Stimulated activated CD4-positive, alpha-beta T cell treated with anti-CD3 and anti-CD28 coated beads, Interleukin-4, amount 100 ng/mL, for 24 hours (primary cell): Measurements from ENCODE around the gene BGN.

Experiments
- DNase-seq: peaks from one replicate; pipeline ENCODE4 v3.0.0-alpha.2; 2020

The BGN gene

DNA sequence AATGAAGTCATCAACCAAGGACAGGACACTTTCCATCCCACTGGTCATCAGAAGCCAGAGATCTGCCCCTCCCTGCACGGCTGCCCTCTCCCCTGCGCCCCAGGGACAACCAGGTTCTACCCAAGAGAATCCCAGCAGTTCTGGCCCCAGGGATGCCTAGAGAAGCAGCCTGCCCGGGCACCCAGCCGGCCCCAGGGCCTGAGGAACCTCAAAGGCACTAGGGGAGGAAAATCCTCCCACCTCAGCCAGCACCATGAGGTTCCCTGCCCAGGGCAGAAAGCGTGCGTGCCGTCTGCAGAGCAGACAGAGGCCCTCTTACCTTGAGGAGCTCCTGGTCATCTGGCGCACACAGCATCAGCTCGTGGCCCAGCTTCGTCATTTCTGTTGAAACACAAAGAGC is 32.5 kb upstream of the BGN start:
- DNase-seq, result no peak

GRCh38 chrX:153463031-153463430 is 31.7 kb upstream of the BGN start:
- DNase-seq, result no peak

GRCh38 chrX:153463556-153463955 is 31.2 kb upstream of the BGN start:
- DNase-seq, result no peak

GRCh38 chrX:153464116-153464515 is 30.7 kb upstream of the BGN start:
- DNase-seq, result no peak

GRCh38 chrX:153465691-153466380 is 28.9 kb upstream of the BGN start:
- DNase-seq, result no peak

DNA sequence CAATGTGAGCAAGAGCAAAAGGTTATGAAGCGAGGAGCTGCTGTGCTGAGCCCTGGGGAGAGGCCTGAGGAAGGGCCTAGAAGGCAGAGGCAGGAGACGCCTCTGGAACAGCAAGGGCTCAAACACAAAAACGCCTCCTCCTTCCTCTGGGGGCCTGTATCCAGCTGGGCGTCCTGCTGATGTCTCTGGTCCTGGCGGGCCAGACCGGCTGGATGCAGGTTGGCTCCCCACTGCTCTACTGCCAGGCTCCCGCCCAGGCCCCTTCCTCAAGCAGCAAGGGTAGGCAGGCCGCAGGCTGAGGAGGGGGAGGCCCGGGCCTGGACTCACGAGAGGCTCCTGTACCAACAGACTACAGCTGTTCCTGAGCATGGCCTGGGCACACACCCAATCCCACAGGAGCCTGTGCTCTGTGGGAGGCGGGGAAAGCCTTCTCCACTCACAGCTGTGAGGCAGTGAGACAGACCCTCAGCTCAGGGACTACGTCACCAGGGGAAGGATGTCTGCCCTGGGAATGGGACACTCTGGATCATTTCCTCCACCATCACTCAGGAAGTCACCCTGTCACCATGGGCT is 26.7 kb upstream of the BGN start:
- DNase-seq, result no peak

DNA sequence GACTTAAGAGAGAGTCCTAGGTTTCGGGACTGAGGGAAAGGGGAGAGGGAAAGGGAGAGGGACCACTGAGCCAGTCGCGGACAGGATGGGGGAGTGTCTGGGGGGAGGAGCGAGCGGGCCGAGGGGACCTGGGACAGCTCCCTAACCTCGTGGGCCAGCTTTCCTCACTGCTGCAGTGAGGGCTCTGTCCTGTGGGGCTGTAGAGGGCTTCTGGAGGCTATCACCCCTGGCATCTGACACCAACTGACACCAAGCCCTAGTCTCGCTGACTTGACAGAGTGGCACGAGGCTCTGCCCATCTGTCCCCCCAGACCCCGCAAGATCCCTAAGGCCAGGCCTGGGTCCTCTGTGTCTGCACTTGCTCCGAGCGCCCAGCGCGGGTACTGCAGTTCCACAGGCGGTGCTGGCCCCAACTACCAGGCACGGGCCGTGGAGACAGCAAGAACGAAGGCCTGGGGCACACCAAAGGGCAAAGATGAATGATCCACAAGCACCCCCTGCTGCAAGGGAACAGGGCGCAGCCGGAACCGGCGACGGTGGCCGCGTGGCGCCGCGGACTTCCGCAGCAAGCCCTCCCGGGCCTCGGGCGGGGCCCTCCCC is 24.9 kb upstream of the BGN start:
- peak; percentile 38 for DNase-seq

DNA sequence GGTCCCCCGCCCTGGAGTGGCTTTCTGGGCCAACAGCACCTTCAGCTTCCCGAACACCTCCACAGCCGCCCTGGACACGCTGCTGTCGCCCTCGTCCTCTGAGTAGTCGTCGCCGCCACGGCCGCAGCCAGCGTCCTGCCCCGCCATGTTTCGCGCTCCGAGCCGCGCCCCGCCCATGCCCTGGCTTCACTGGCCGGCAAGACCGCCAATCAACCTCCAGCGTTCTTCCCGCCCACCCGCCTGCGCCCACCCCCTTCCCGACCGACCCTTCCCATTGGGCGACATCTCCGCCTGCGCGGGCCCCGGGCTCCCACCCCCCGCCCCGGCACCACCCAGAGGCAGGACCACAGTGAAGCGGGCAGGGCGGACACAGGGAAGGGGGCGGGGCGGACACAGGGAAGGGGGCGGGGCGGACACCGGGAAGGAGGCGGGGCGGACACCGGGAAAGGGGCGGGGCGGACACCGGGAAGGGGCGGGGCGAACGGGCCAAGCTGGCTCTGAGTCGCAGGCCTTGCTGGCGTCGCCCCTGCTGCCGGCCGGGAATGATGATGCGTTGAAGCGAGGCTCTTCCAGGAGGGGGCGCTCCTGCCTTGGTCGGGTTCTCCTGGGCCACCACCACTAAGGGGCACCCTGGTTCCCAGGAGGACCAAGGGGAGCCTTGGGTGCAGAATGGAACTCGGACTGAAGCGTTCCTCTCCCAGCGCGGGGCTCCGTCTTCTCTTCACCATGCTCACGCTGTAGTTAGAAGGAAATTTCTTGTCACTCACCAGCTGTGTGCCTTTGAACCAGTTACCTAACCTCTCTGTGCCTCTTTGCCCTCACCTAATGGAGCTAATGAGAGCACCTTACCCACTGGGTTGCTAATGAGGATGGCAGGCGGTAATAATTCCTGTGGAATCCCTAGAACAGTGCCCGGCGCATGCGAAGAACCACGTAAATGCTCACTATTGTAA is 24.1 kb upstream of the BGN start, which contains the start of gene HAUS7:
HAUS7 (minus strand) TSS at position 166 of the 953 bp plus-strand sequence; CDS start at position 147, 19 bp downstream.
- DNase-seq, result peak; percentile 87

DNA sequence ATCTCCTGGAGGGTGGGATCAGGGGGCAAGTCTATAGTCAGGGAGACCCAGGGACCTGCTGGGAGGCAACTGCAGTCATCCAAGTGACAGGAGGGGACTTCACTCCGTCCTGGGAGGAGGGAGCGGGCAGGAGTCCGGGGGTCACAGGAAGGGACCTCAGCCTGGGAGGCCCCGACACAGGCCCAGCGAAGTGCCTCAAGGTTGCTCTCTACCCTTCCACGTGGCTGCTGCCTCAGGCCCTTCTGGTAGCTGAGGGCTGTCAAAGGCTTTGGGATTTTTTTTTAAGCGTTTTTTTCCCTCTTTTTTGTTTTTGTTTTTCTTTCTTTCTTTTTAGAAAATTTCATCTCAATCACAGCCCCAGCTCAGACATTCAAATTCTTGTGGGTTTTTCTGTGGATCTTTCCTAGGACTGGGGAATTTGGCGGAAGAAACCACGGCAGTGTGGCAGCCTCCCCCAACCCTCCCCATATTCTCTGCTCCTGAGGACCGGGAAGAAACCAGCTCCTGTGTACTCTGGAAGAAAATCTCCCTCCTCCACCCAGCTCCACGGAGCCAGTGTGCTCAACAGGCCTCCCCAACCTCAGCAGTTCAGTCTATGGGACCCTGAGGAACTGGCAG is 23.0 kb upstream of the BGN start:
- DNase-seq, result no peak

DNA sequence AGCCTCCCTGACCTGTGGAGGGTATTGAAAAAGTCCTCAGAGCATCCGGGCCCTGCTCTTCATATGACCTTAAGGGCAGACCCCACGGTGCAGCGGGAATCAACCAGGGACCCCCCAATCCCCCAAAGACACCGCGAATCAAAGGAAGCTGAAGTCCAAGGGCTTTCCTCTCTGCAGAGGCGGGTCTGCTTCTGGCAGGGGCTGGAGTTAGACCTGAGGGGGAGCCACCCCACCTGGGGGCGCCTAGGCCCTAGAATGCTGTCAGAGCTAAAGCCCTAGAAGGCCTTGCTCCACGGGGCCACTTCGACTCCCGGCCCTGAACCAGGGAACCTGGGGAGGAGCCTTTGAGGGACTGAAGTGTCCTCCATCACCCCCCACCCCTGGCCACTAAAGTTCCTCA is 21.7 kb upstream of the BGN start:
- no peak for DNase-seq

DNA sequence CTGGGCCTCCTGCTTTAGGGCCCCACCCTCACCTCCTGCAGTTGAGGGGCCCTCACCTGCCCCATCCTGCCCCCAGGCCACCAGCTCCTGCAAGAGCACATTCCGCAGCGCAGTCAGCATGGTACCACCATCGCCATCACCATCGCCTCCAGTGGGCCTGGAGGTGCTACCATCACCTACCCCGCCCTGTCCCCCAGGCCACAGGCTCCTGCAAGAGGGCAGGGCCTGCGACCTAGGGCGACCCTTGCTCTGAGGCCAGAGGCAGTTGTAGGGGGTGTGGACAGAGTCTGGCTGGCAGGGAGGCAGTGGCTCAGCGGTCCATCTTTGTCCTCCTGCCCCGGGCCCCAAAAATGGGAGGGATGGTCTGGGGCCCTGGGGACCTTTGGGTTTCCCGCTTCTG is 20.5 kb upstream of the BGN start:
- DNase-seq, result no peak

DNA sequence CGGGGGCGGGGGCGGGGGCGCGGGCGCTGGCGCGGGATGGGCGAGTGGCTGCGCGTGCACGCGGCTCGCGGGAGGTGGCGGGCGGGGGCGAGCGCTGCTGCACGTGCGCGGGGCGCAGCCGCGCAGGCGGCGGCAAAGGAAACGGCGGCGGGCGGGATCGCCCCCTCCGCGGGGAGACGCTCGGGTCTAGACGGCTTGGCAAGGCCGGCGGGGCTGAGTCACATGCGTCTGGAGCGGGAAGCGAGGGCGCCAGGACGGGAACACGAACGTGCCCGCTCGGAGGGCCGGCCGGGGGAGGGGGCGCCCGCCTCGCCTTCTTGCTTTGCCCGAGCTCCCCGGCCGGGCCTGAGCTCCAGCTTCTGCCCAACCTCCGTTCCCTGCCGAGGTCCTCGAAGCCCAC is 20.1 kb upstream of the BGN start:
- peak; percentile 28 for DNase-seq

DNA sequence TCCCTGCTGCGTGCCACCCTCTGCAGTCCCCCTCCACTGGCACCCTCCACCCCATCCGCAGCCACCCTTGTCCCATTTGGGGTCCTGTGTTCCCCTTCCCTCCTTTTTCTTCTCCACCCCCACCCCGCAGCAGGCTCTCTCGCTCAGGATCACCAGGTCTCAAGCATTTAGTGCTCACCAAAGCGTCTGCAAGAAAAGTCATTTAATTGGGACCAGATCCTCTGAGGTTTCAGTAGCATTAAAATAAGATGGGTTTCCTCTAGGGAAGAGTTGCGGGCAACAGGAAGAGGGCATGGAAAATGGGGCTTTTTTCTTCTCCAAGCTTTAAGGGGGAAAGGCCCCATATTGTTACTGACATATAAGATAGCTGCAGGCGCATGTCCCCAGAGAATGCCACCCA is 19.5 kb upstream of the BGN start:
- no peak for DNase-seq

DNA sequence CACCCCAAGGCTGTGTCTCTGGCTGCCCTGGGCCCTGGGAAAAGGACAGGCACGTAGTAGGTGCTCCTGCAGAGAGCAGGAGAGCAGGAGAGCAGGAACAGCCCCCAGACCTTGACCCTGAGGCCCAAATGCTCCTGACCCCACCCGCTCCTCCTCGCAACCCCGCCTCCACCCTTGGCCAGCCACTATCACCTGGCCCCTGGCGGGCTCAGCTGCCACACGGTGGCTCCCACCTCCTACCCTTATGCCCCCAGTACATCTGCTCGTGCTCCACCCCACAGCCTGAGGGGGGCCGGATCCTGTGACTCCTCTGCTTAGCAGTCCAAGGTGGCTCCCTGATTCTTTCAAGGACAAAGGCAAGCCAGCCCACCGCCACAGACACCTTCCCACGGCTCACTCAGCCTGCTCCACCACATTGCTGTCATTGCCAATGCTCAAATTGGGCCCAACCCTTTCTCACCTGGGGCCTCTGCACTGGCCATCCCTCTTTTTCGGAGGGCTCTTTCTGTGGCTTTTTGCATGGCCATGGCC is 19.0 kb upstream of the BGN start:
- no peak for DNase-seq

DNA sequence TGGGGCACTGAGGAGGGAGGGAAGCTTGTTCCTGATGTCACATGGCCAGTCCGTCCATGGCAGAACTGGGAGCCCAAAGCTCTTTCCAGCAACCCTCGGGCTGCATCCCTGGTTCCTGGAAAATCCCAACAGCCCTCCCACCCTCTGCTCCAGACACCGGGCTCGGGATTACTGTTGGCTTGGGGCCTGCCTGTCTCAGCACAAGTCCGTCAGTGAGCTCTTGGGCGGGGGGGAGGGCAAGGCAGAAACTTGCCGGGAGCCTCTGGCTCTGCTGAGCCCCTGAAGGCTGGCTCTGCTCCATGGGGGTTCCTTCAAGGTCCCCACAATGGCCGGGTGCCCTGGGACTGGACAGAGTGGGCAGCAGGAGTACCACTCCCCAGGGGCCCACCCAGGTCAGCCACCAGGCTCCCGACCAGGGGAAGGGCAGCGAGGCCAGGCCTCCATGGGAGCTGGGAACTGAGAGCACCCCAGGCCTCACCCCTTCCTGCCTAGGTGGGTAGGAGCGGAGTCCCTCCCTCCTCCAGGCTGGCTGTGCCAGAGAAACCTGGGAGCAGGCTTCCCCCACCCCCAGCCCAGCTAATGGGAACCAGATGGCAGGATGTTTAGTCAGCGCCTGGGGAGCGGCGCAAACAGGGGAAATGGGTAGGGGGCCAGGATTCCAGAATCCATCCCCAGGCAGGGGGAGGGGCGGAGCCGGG is 18.0 kb upstream of the BGN start:
- DNase-seq, result no peak

GRCh38 chrX:153477364-153477857 is 17.4 kb upstream of the BGN start:
- DNase-seq, result no peak

DNA sequence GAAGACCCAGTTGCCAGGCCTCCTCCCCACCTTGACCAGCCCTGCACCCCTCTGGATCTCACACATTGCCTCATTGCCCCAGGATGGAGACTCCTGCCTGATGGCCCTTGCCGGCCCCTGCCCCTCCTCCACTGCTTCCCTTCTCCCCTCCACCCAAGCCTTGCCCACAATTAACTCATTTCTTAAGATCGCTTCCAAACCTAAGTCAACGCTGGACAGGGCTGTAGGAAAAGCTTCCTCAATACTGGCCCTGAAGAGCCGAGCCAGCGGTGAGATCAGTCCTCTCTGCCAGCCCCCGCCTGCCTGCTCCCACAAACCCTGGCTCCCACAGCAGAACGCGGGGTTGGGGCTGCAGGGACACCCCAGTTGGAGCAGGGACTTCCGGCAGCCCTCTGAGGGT is 16.9 kb upstream of the BGN start:
- no peak for DNase-seq

- no peak for DNase-seq
Observed at GRCh38 chrX:153478746-153479145, 16.0 kb upstream of the BGN start.

- no peak for DNase-seq
Observed at GRCh38 chrX:153481043-153481442, 13.7 kb upstream of the BGN start.

DNA sequence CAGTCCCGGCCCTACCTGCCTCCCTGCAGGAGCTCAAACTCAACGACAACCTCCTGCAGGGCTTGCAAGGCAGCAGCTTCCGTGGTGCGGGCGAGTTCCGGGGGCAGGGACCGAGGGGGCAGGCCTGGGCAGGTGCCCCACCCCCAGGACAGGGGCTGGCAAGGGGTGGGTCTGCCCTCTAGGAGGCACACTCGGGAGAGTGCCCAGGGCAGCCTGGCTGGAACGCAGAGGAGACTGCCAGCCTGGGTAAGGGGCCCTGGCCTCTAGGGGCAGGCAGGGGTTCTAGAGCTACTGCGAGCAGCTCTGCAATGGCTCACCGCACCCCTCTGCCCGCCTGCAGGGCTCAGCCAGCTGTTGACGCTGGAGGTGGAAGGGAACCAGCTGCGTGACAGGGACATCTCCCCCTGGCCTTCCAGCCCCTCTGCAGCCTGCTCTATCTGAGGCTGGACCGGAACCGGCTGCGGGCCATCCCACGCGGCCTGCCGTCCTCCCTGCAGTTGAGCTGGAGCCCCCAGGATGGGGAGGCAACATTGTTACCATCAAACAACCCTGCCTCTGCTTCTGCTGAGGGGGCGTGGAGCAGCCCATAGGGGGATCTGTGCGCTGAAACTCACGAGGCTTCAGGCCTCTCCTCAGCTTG is 12.3 kb upstream of the BGN start:
- DNase-seq, result no peak

GRCh38 chrX:153485396-153486080 is 9.2 kb upstream of the BGN start:
- no peak for DNase-seq
